ENCODE measurements around the gene TRIM10. TPM values are rescaled to one million over a fixed set of nuclear protein-coding genes. Genes with fewer than 3 reads are reported as not detected.
"Not testable (repeated sequence)": the region's sequence is repeated elsewhere in the genome, so short reads cannot be mapped to it uniquely, and the experiment has no call there.

TRIM10 gene
- total RNA-seq, 1 donor from 2014 or later = 0.08 TPM

- DNase-seq (ENCODE audit: low spot score) = no peak
- intact Hi-C loops (cut with DNase I) = no loop called here
Observed at GRCh38 chr6:30175765-30176164, 14.8 kb upstream of the TRIM10 start.

- DNase-seq (ENCODE audit: low spot score) = no peak
- intact Hi-C loops (cut with DNase I) = no loop called here
Observed at GRCh38 chr6:30172681-30173080, 11.7 kb upstream of the TRIM10 start.

- intact Hi-C loops (cut with DNase I) = no loop called here
- no peak for DNase-seq (ENCODE audit: low spot score)
Observed at GRCh38 chr6:30171677-30172471, 10.9 kb upstream of the TRIM10 start.

- intact Hi-C loops (cut with DNase I) = no loop called here
- DNase-seq (ENCODE audit: low spot score) = no peak
Observed at GRCh38 chr6:30169658-30170614, 8.9 kb upstream of the TRIM10 start.

GRCh38 chr6:30168741-30169140 is 7.7 kb upstream of the TRIM10 start:
- DNase-seq (ENCODE audit: low spot score) = no peak
- intact Hi-C loops (cut with DNase I) = no loop called here

GRCh38 chr6:30167101-30167500 is 6.1 kb upstream of the TRIM10 start:
- no peak for DNase-seq (ENCODE audit: low spot score)
- intact Hi-C loops (cut with DNase I) = no loop called here

- intact Hi-C loops (cut with DNase I); DNase-seq (ENCODE audit: low spot score): not testable (repeated sequence)
Observed at GRCh38 chr6:30165238-30165637, 4.2 kb upstream of the TRIM10 start.

GRCh38 chr6:30164714-30165113 is 3.7 kb upstream of the TRIM10 start:
- intact Hi-C loops (cut with DNase I) = no loop called here
- DNase-seq (ENCODE audit: low spot score) = no peak

- no peak for DNase-seq (ENCODE audit: low spot score)
Observed at GRCh38 chr6:30163918-30164654, 3.1 kb upstream of the TRIM10 start.

GRCh38 chr6:30163090-30163917 is 2.3 kb upstream of the TRIM10 start, which contains the start of gene TRIM15:
Gene TRIM15 (plus strand): TSS chr6:30163546. CDS start chr6:30163685, 139 bp downstream.
- intact Hi-C loops (cut with DNase I) = no loop called here
- no peak for DNase-seq (ENCODE audit: low spot score)

More at GRCh38 chr6:30163918-30164654, 3.1 kb upstream of the TRIM10 start:
- intact Hi-C loops (cut with DNase I) = no loop called here

- DNase-seq (ENCODE audit: low spot score) = no peak
- intact Hi-C loops (cut with DNase I) = no loop called here
Observed at GRCh38 chr6:30162265-30163089, 1.5 kb upstream of the TRIM10 start.

- intact Hi-C loops (cut with DNase I) = no loop called here
- DNase-seq (ENCODE audit: low spot score) = no peak
Observed at GRCh38 chr6:30160008-30160784, 815 bp downstream of the TRIM10 start.

GRCh38 chr6:30158475-30159040 is 2.5 kb downstream of the TRIM10 start:
- intact Hi-C loops (cut with DNase I) = no loop called here
- DNase-seq (ENCODE audit: low spot score) = no peak

- DNase-seq (ENCODE audit: low spot score) = no peak
- intact Hi-C loops (cut with DNase I) = no loop called here
Observed at GRCh38 chr6:30157999-30158398, 3.0 kb downstream of the TRIM10 start.

- no peak for DNase-seq (ENCODE audit: low spot score)
- intact Hi-C loops (cut with DNase I) = no loop called here
Observed at GRCh38 chr6:30157581-30157980, 3.4 kb downstream of the TRIM10 start.

GRCh38 chr6:30156774-30157173 is 4.2 kb downstream of the TRIM10 start:
- intact Hi-C loops (cut with DNase I) = no loop called here
- no peak for DNase-seq (ENCODE audit: low spot score)

GRCh38 chr6:30156262-30156599 is 4.8 kb downstream of the TRIM10 start:
- DNase-seq (ENCODE audit: low spot score) = no peak
- intact Hi-C loops (cut with DNase I) = no loop called here

All from cardiac septum (tissue), 1 donor.